Effector memory CD4-positive, alpha-beta T cell (primary cell): ENCODE results near the gene BST1.
"Not testable (repeated sequence)": the region's sequence is repeated elsewhere in the genome, so short reads cannot be mapped to it uniquely, and the experiment has no call there.

ENCODE experiments used
- DNase-seq, 3 donors: peaks; one replicate each; pipeline ENCODE4 v3.0.0-alpha.2; 2020
- H3K27ac ChIP-seq: 2 replicates; pipeline ENCODE4 v1.7.0; 2013; ENCODE audit warnings: mild to moderate bottlenecking, low read length, moderate library complexity; ENCODE audit not compliant: insufficient read depth, poor library complexity, severe bottlenecking
- H3K27me3 ChIP-seq: replicated peaks from 2 replicates; pipeline ENCODE4 v1.7.0; 2013; ENCODE audit warnings: mild to moderate bottlenecking, low read length; ENCODE audit not compliant: insufficient read depth, control insufficient read depth, poor library complexity, severe bottlenecking
- H3K36me3 ChIP-seq: 2 replicates; pipeline ENCODE4 v1.7.0; 2013; ENCODE audit warnings: mild to moderate bottlenecking, low read length, moderate library complexity; ENCODE audit not compliant: control insufficient read depth, insufficient read depth
- H3K4me1 ChIP-seq: 2 replicates; pipeline ENCODE4 v1.7.0; 2013; ENCODE audit warnings: low read length, mild to moderate bottlenecking; ENCODE audit not compliant: control insufficient read depth, insufficient read depth, poor library complexity, severe bottlenecking
- H3K4me3 ChIP-seq: 2 replicates; pipeline ENCODE4 v1.7.0; 2013; ENCODE audit warnings: low read length, low read depth, mild to moderate bottlenecking; ENCODE audit not compliant: insufficient read depth, poor library complexity, severe bottlenecking
- H3K9me3 ChIP-seq: 2 replicates; pipeline ENCODE4 v1.7.0; 2013; ENCODE audit warnings: mild to moderate bottlenecking, low read length, moderate library complexity; ENCODE audit not compliant: control insufficient read depth

The BST1 gene

GRCh38 chr4:15755321-15756155, 52.7 kb downstream of the BST1 start:
- peak in 1 of 3 donors; percentile 8 for DNase-seq
- peak overlapping the region; percentile 6 for H3K27ac ChIP-seq
- H3K9me3 ChIP-seq: no peaks in the 10 kb centered on the region
- H3K4me1 ChIP-seq: peaks cover 24% of the 10 kb centered on the region
- H3K27me3 ChIP-seq: no peaks in the 10 kb centered on the region
- no peaks in the 10 kb centered on the region for H3K36me3 ChIP-seq
- H3K4me3 ChIP-seq: no peak overlapping the region

DNA sequence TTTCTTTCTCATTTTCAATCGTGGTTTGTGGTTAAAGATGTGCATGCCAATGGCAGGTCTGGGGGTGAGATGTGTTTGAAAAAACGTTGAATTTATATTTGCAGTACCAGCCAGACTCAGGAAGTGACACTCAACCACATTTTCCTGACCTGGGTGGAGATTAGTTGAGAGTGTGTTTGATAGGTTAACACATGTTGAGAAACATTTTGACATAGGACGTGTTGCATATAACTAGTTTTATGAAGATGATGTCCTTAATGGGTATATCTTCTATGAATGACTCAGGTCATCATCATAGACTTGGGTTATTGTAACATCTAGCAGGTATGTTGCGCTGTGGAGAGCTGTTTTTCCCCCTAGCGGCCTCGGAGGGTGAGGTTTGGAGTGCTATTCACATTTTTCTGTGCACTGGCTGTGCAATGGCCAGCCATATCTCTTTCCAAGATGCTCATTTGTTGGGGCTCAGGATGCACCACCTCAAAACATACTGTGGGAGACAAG, 53.5 kb downstream of the BST1 start:
- DNase-seq: peak; percentile 56 to 63 (median 61)
- no peak overlapping the region for H3K4me3 ChIP-seq

GRCh38 chr4:15757054-15757453, 54.2 kb downstream of the BST1 start:
- Histone ChIP-seq H3K4me1 (peaks cover 24% of the 10 kb centered on the region), H3K36me3 (no peaks in the 10 kb centered on the region), H3K27me3 (no peaks in the 10 kb centered on the region), H3K27ac (peak overlapping the region; percentile 37), H3K9me3 (no peaks in the 10 kb centered on the region), H3K4me3 (no peak overlapping the region)
- no peak for DNase-seq

More for the DNA sequence above, 53.5 kb downstream of the BST1 start:
- H3K36me3 ChIP-seq: no peaks in the 10 kb centered on the region
- H3K27me3 ChIP-seq: no peaks in the 10 kb centered on the region
- H3K4me1 ChIP-seq: peaks cover 24% of the 10 kb centered on the region
- H3K27ac ChIP-seq: peak overlapping the region; percentile 37
- no peaks in the 10 kb centered on the region for H3K9me3 ChIP-seq

- H3K4me3 ChIP-seq: no peak overlapping the region
- H3K36me3 ChIP-seq: no peaks in the 10 kb centered on the region
- no peaks in the 10 kb centered on the region for H3K27me3 ChIP-seq
- DNase-seq: no peak
- no peaks in the 10 kb centered on the region for H3K9me3 ChIP-seq
- H3K4me1 ChIP-seq: peaks cover 24% of the 10 kb centered on the region
- H3K27ac ChIP-seq: no peak overlapping the region
Observed at GRCh38 chr4:15758294-15758693, 55.4 kb downstream of the BST1 start.

GRCh38 chr4:15762460-15762859, 59.6 kb downstream of the BST1 start:
- H3K27me3 ChIP-seq, DNase-seq, H3K27ac ChIP-seq, H3K4me3 ChIP-seq, H3K36me3 ChIP-seq, H3K9me3 ChIP-seq: not testable (repeated sequence)
- peaks cover 15% of the 10 kb centered on the region for H3K4me1 ChIP-seq

DNA sequence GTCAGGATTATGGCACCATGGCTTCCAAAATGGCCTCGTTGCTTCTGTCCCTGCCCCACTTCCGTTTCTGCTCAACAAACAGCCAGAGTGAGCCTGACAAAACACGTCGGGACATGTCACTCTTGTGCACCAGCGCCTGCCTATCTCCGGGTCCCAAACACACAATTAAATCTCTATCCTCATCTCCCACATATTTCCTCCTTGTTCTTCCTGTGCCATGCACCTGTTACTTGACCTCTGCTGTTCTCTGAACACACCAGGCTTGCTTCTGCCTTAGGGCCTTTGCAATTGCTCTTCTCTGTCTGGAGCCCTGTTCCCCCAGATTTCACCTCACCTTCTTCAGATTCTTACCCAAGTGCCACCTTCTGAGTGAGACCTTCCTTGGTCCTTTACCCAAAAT, 62.5 kb downstream of the BST1 start:
- no peak for DNase-seq

DNA sequence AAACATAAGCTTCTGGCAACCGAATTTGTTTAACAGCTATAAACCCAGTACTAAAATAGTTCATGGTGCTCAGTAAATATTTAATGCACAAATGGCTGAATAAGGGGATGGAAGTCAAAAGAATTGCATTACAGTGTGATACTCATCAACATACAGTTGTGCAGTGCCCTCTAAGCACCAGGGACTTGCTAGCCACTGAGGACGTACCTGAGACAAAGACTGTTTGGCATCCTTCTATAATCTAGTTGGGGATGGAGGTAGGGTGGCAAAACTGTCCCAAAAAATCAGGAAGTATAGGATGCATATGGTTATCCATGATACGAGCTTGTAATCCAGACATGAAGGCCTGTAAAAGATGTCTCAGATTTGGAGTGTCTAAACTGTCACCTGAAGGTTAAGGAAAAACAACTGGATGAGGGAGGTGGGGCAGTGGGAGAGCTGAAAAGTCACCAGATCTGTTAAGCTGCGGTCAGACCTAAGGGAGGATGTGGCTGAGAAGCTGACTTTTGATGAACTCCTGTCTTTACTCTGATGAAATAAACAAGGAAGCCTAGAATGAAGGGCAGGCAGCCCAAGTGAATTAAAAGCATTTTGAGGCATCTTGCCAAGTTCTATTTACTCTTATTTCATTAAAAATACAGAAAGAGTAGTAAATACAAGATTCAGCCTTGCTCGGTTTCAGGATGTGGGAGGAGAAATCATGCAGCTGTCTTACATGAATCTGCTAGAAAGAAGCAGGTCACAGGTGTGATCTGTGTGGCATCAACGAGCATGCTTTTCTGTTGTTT, 63.2 kb downstream of the BST1 start:
- peak overlapping the region; percentile 9 for H3K27ac ChIP-seq
- H3K36me3 ChIP-seq: no peaks in the 10 kb centered on the region
- no peaks in the 10 kb centered on the region for H3K27me3 ChIP-seq
- DNase-seq: peak in 2 of 3 donors; percentile 17 to 39
- no peak overlapping the region for H3K4me3 ChIP-seq
- no peaks in the 10 kb centered on the region for H3K9me3 ChIP-seq
- peaks cover 22% of the 10 kb centered on the region for H3K4me1 ChIP-seq

More for the DNA sequence above, 62.5 kb downstream of the BST1 start:
- no peaks in the 10 kb centered on the region for H3K9me3 ChIP-seq
- H3K36me3 ChIP-seq: no peaks in the 10 kb centered on the region
- no peaks in the 10 kb centered on the region for H3K27me3 ChIP-seq
- H3K4me1 ChIP-seq: peaks cover 22% of the 10 kb centered on the region
- H3K27ac ChIP-seq: no peak overlapping the region
- no peak overlapping the region for H3K4me3 ChIP-seq

GRCh38 chr4:15766821-15767220, 64.0 kb downstream of the BST1 start:
- Histone ChIP-seq H3K36me3 (no peaks in the 10 kb centered on the region), H3K27ac (no peak overlapping the region), H3K9me3 (no peaks in the 10 kb centered on the region), H3K27me3 (no peaks in the 10 kb centered on the region), H3K4me1 (peaks cover 22% of the 10 kb centered on the region), H3K4me3 (no peak overlapping the region)
- no peak for DNase-seq

DNA sequence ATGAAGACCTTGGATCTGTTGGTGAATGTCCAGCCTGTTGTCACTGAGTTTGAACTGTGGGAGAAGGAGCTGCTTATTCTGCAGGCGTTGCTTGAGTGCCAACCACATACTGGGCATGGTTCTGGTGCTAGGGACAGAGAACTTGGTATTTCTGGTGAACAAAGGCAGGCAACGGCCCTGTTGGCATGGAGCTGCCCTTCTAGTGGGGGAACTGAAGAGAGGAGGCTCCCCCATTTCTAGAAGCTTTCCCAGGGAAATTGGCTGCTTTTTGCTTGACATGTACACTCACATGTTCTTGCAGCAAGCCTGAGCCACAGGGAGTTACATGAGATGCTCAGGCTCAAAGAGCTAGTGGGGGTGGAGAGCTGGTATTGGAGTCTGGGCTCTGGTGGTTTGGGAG, 66.3 kb downstream of the BST1 start:
- no peaks in the 10 kb centered on the region for H3K36me3 ChIP-seq
- no peak for DNase-seq
- H3K27ac ChIP-seq: no peak overlapping the region
- H3K9me3 ChIP-seq: no peaks in the 10 kb centered on the region
- no peaks in the 10 kb centered on the region for H3K27me3 ChIP-seq
- no peak overlapping the region for H3K4me3 ChIP-seq
- H3K4me1 ChIP-seq: peaks cover 22% of the 10 kb centered on the region
